Stimulated activated CD4-positive, alpha-beta T cell treated with anti-CD3 and anti-CD28 coated beads, TNF-alpha, amount 100 ng/mL, for 48 hours (primary cell): ENCODE measurements around the gene CCDC13.

ENCODE experiments used
- DNase-seq, 3 donors: peaks; one replicate each; pipeline ENCODE4 v3.0.0-alpha.2; 2020; ENCODE audit warnings: low read depth in 3 of 3

Gene CCDC13

GRCh38 chr3:42796332-42796885, 23.4 kb upstream of the CCDC13 start:
- DNase-seq, result no peak

GRCh38 chr3:42795621-42796181, 22.6 kb upstream of the CCDC13 start:
- DNase-seq, result no peak

GRCh38 chr3:42790714-42791229, 17.7 kb upstream of the CCDC13 start:
- no peak for DNase-seq

- no peak for DNase-seq
These were observed 13.6 kb upstream of the CCDC13 start for GRCh38 chr3:42786631-42787030.

GRCh38 chr3:42786212-42786611, 13.2 kb upstream of the CCDC13 start:
- DNase-seq, result no peak

- DNase-seq, result peak in 1 of 3 donors; percentile 46
These were observed 8.0 kb upstream of the CCDC13 start for GRCh38 chr3:42780892-42781700.

- DNase-seq, result no peak
These were observed 7.3 kb upstream of the CCDC13 start for GRCh38 chr3:42780398-42780797.

- DNase-seq, result no peak
These were observed 5.6 kb upstream of the CCDC13 start for GRCh38 chr3:42778644-42779043.

GRCh38 chr3:42773409-42773751, 327 bp upstream of the CCDC13 start:
- DNase-seq, result no peak

- no peak for DNase-seq
These were observed 1.8 kb downstream of the CCDC13 start for GRCh38 chr3:42771271-42771670.

- DNase-seq, result no peak
These were observed 3.4 kb downstream of the CCDC13 start for GRCh38 chr3:42769477-42770131.

- DNase-seq, result no peak
These were observed 8.3 kb downstream of the CCDC13 start for GRCh38 chr3:42764561-42765295.

GRCh38 chr3:42764115-42764514, 8.9 kb downstream of the CCDC13 start:
- no peak for DNase-seq

- no peak for DNase-seq
These were observed 10.0 kb downstream of the CCDC13 start for GRCh38 chr3:42763021-42763420.

- DNase-seq, result no peak
These were observed 10.9 kb downstream of the CCDC13 start for GRCh38 chr3:42762046-42762724.

- DNase-seq, result no peak
These were observed 14.9 kb downstream of the CCDC13 start for GRCh38 chr3:42758126-42758525.

GRCh38 chr3:42756681-42757213, 16.3 kb downstream of the CCDC13 start:
- no peak for DNase-seq

GRCh38 chr3:42755681-42756578, 17.1 kb downstream of the CCDC13 start:
- no peak for DNase-seq

GRCh38 chr3:42753757-42754156, 19.3 kb downstream of the CCDC13 start:
- DNase-seq, result no peak

GRCh38 chr3:42752961-42753360, 20.1 kb downstream of the CCDC13 start:
- DNase-seq, result no peak
